HG03575 (cell line): ENCODE data around the gene LSS.

Source experiments
- ATAC-seq: cut with Tn5 transposase; IDR thresholded peaks from one replicate; pipeline ENCODE4 v1.9.1; 2021; ENCODE audit not compliant: unreplicated experiment, insufficient number of reproducible peaks, low FRiP score; ENCODE audit errors: extremely low read depth

The LSS gene

DNA sequence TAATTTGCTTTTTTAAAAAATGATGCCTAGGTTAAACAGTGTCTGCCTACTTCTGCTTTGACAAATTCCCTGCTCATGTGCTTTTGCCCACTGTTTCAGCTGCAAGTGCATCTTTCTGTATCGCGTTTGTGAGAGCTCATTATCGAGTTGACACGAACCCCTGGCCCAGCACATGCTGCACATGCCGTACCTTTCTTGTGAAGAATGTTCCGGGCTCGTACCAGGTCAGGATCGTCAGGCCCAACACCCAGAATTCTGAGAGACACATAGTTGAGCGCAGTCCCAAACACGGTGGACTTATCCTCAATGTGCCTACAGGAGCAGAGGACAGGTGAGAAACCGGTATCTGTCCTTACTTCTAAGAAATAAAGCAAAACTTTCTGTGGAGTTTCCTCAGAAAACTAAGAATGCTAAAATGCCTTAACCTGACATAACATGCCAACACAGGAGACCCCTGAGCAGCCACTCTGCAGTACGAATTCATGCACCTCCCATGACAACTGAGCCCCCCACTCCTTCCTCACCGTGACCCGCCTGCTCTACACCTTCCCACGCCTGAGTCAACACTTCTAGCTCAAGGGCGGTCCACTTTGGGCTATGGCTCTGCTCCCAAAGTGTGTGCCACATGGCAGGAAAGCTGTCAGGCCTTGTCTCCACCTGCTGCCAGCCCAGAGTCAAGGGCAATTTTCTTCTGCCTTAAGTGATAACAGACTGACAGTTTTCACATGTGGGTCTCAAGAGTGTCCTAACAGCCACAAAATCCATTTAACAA is 6.7 kb downstream of the LSS start:
- no peak for ATAC-seq

DNA sequence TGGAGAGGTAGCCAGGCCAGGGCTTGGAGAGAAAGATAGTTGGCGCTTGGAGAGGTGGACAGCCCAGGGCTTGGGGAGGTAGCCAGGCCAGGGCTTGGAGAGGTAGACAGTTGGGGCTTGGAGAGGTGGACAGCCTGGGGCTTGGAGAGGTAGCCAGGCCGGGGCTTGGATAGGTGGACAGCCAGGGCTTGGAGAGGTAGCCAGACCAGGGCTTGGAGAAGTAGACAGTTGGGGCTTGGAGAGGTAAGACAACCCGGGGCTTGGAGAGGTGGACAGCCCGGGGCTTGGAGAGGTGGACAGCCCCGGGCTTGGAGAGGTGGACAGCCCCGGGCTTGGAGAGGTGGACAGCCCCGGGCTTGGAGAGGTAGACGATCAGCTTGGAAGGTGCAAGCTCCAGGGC is 7.7 kb downstream of the LSS start:
- no peak for ATAC-seq

DNA sequence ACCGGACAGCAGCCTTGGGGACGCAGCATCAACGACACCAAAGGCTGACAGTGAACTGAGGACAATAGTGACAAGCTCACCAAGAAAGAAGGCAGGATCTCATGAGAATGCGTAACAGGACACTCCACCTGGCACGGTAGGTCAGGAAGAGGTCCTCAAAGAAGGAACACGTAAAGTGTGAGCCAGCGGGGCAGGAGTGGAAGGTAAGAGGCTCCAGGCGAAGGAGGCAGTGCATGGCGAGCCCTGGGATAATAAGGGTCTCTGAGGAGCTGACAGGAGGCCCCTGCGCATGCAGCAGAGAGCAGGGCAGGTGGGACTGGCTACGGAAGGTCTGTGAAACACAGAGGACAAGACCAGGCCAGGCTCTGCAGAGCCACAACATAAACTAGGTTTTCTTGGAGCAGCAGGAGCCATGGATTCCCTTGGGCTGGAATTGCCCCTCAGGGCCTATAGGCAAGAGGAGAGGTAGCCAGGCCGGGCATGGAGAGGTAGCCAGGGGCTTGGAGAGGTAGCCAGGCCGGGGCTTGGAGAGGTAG is 8.2 kb downstream of the LSS start:
- no peak for ATAC-seq

DNA sequence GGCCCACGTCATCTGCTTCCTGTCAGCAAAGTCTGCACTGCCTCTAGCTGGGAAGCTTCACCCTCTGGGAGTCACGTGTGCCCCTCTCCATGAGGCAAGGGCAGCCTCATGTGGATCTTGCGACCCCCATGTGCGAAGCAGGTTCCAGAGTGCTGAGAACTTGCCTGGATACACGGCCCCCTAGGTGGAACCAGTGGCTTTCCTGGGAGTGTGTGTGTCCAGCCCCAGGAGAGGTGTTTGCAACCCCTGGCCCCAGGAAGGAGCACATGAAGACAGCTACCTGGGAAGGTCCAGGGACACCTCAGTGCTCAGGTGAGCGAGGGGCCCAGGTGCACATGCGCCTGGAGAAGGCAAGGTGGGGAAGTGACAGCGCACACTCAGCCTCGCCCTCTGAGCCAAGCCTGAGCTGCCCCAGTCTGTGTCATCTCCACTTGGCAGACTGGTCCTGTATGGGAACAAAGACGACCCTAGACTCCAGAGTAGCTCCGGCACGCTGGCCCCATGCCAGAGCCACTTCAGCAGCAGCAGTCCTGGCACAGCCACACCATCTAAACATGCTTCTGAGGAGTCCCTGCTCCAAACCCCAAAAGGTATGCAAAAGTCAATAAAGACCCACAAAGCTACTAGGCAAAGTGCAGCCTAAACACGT is 8.9 kb downstream of the LSS start:
- no peak for ATAC-seq

DNA sequence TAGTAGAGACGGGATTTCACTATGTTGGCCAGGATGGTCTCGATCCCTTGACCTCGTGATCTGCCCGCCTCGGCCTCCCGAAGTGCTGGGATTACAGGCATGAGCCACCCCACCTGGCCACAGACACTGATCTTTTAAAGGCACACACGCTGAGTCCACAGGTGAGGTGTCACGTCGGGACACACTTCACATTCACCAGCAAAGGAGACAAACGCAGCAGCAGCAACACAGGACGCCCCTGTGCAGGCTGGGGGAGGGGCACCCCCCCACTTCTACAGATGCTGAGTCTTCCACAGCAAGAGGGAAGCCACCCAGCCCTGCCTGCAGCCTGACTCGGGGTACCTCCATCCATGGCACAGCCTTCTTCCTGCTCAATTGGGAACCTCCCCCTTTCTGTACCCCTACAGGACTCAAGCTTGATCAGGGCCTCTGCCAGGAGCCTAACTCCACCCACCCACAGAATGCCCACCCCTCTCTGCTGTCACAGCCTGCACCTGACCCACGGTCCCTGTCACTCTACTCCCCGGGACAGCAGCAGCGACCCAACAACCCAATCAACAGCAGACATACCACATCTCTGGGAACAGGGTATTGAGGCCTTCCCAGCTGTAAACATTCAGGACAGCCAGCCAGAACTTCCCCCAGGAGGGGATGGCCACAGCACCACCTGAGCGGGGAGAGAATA is 9.5 kb downstream of the LSS start:
- ATAC-seq = no peak

DNA sequence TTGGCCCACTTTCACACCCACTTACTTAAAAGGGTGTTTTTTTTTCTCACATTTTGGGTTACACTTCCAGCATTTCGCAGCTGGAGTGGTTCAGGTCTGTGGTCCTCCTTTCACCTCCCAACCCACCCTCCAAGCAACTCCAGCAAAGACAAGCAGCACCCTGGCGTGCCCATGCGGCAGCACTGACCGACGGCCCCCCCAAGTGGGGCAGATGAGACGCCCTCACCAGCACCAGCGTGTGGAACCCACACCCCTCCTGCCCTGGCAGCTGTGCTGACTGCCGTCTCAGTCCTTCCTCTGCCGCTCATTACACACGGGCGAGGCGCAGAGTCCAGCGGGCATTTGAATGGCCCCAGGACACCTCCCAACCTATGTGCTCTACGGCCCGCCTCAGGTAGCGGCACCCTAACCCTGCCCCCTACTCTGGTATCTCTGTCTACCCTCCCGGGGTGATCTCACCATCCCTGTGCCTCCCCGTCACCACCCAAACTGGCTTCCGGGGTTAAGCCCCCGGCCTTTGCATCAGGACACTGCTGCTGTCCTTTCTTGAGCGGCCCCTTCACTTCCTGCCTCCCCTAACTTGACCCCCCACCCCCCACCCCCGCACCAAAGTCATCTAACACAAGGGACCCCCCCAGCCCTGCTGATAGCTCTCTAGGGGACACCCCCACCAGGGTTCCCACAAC is 10.9 kb downstream of the LSS start:
- no peak for ATAC-seq

DNA sequence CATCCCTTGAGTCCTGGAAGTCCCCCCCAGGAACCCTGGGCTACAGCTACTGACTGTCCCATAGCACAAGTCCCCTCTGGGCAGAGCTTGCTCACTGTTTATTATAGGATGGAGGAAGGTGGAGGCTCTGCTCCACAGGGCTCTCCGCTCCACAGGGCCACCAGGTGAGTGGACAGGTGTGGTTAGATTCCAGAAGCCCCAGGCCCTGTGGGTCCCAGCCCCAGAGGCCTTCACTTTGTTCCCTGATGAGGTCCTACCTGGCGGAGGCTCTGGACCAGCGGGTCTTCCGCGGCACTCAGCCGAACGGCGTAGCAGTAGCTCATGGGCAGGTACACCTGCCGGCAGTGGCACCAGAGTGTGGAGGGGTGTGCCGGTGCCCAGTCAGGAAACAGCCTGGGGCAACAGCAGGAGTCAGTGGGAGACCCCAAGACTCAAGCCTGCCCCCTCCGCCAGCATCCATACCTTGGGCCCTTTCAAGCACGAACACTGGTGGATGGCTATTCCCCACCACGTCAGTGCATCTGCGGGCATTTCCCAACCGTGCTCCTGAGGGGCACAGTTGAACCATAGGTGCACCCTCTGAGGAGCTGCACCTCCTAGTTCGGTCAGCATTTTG is 12.3 kb downstream of the LSS start:
- no peak for ATAC-seq

DNA sequence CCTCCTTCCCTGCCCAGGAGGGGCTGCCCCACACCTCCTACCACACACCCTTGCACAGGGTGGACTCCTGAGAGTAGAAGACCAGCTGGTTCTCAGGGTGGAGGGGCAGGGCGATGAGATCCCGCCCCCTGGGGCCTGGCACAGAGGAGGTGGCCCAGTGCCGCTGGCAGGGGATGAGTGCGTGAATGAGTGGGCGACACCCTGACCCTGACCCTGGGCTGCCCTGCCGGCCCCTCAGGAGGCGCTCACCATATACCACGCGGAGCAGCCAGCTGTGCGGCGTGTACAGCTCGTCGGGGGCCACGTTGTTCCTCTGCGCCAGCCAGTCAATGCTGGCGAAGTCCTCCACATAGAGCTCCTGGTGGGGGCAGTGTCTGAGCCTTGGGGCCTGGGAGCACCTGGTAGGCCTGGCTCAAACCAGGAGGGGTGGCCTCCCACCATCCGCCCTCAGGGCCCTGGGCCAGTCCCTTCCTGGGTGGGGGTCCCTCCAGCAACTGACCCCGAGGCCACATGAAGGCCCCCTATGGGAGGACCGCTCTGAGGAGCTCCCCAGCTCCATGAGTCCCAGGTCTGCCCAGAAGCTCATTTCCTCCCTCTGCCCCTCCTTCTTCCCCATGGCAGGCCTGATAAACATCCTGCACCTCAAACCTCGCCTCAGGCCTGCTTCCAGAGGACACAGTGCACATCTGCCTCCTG is 13.0 kb downstream of the LSS start:
- no peak for ATAC-seq

DNA sequence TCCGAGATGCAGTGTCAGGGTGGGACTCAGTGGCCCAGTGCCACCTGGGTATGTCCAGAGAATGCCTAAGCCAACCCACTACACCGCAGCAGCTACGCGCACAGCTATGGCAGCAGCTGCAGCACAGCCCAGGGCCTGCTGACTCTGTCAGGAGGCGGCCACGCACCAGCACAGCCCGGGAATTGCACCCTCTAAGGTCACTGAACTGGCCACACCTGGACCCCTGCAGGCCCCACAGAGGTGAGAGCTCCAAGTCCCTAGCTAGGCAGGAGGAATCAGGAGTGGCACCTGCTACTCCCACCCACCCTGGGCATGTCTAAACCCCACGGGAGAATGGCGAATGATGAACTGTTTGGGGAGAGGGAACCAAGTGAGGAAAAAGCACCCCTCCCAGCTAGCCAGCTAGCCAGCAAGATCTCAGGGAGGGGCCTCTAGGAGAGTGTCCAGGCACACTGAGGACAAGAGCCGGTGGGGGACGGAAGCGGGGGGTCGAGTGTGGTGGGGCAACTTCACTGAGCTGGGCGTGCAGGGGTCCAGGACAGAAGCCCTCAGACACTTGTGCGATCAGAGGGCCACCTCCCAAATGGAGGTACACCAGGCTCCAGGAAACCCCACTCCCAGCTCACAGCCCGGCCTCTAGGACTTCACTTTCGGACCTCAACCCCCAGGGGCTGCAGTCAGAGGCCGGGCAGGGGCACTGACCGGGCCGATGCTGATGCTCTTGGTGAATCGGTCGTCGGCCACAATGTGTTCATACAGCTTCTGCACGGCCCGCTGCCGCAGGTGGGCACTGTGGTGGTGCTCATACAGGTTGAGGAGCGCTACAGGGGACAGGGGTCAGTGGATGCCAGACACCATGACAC is 13.9 kb downstream of the LSS start:
- no peak for ATAC-seq

DNA sequence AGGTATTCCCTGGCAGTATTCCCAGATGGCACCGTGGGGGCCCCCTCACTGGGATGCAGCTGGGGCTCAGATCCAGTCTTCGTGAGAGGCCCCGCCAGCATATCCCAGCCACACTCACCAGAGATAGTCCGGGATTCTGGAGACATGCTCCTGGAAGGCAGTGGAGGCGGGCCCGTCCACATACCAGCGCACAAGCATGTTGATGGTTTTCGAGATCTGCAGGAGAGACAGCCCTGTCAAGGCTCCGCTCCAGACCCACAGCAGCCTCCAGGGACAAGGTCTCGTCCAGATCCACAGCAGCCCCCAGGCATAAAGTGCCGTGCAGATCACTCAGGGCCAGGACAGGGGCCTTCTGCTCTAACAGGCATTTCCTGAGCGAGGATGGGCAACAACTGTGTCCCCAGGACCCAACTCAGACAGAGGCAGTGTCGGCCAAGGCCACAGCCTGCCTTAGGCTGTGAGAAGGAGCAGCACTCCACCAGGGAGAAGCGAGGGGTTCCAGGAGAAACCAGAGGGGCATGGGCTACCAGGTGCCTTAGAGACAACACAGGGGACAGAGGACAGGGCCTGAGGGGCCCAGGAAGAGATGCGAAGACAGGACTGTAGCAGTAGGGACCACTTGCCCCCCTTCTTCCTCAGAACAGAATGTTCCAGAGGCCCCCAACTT is 14.8 kb downstream of the LSS start:
- no peak for ATAC-seq

DNA sequence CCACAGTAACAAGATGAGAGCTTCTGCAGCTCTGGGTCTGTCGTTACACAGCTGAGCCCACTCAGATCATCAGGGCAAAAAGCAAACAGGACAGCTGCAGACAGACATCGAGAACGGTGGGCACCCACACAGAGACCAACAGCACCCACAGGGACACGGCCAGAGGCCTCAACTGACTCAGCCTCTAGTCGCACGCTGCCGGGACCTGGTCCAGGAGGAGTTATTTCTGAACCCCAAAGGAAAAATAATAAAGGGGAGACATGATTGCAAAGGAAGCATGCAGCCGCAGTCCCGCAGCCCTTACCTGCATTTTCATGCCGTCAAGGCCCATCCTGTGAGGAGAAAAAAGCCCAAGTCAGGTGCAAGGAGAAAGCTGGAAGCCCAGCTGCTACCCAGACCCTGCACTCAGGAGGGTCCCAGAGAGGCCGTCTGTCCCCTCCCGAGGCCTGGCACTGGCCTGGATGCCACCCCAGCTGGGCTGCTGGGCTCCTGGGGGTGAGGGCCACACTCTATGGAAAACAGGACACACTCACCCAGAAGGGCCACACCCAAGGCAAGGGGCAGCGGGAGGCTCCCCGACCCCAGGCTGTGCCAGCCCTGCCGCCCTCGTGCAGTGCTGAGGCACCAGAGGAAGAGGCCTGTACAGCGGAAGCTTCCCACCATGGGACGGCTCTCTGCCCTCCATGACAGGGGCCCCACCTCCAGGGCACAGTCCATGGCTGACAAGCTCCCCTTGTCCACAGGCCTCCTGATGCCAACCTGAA is 15.7 kb downstream of the LSS start:
- ATAC-seq = no peak

DNA sequence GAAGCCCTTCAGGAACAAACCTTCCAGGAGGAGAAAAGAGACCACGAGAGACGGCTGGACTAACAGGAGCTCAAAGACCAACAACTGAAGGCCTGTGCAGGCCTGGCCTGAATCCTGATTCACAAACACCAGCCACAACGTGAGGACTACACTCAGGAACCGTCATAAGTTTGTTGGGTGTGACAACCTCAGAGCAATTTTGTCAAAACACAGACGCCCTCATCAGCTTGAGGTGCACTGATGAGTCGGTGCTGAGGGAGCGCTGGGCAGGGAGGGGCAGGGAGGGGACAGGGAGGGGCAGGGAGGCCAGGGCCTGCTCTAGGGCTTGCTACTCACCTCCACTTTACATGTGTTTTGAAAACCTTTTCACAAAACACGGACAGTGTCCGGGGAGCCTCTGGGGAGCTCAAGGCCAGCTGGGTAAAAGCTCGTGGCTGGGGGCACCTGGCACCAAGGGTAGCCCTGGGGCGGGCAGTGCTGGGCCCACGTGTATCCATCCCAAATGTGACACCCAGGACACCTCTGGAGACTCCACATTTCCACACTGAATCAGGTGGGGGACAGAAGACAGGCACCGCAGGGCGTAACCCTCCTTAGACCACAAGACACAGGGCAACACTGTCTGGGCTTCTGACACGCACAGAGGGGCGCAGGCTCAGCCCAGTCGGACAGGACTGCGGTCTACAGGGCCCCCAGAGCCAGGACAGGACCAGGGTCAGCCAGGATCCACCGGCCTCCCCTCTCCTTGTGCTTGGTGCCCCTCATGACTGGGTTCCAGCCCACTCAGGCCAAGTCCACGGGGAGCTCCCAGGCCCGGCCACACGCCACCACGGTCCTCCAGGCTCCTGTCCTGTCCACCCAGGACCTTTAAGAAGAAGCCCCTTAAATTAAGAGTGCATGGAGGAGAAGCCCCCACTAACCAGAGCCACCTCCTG is 16.5 kb downstream of the LSS start:
- ATAC-seq = no peak

DNA sequence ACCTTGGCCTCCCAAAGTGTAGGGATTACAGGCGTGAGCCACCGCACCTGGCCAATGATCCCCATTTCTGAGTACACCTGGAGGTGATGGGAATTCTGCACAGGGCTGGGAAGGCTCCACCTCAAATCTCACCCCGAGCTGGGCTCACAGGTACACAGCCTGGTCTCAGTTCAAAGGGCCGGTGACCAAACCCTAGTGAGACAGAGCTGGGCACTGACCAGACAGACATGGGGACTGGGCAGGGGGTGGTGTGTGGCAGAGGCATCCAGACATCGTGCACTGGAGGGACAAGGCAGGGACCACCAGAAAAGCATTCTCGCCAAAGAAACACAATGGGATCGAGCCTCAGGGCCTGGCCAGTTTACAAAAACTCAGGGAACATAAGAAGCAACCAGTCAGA is 17.2 kb downstream of the LSS start:
- ATAC-seq = no peak

DNA sequence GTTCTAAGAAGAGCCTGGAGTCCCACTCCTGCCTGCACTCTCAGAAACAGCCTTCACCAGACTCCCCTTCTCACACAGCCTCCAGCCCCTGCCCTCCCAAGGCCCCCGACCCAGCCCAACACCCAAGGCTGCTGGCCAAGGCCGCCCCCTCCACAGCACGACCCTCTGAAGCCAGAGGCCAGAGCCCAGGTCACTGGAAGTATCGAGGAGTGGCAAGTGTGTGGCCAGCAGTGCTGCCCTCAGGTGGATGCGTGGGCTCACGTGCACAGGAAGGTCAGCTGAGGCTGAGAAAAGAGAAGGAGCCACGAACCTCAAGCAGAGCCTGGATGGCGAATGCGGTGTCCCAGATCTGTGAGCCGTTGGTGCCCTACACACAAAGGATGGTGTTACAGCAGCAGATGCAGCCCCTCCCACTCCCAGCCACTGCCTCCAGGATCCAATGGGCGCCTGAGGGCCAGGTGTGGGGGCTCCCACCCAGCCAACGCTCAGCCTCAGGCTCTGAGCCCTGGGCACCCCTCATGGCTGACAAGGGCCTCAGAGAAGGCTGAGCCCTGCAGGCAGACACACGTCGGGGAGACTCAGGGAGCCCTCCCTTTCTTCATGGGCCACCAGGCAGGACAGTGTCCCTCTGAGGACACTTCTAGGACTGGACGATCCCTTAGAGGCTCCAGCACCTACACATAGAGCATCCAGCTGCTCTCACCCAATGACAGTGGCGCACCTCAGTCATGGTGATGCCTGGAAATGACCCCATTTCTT is 18.0 kb downstream of the LSS start:
- no peak for ATAC-seq
